Stimulated activated CD4-positive, alpha-beta T cell treated with anti-CD3 and anti-CD28 coated beads, Interleukin-2, amount 100 ng/mL, for 24 hours (primary cell): ENCODE measurements around the gene LGALS14.

Source experiments
- DNase-seq, 2 donors: peaks; one replicate each; pipeline ENCODE4 v3.0.0-alpha.2; 2020

The LGALS14 gene

DNA sequence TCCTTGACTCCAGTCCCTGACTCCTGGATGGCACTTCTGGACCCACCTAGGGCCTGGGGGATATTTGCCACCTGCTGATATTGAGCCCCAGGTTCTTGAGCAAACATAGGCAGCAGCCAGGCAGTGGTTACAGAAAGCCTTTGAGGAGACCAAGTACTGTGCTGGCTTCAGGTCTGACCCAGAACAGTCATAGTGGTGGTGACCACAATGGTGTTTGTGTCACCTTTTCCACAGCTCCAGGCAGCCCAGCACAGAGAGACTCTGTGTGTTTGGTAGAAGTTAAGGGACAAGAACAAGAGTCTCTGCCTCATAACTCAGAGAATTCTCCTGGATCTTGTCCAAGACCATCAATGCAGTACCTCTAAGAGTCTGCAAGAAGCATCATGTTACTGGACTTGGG is 48.1 kb downstream of the LGALS14 start:
- no peak for DNase-seq

DNA sequence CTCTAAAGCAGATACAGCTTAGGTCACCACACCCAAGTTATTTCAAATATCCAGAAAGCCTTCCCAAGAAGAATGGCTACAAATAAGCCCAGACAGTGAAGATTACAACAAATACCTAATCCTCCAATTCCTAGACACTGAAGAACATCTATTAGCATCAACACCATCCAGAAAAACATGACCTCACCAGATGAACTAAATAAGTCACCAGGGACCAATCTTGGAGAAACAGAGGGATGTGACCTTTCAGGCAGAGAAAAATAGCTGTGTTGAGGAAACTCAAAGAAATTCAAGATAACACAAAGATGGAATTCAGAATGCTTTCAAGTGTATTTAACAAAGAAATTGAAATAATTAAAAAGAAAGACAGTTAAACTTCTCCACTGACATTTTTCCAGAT is 48.5 kb downstream of the LGALS14 start:
- DNase-seq, result no peak

DNA sequence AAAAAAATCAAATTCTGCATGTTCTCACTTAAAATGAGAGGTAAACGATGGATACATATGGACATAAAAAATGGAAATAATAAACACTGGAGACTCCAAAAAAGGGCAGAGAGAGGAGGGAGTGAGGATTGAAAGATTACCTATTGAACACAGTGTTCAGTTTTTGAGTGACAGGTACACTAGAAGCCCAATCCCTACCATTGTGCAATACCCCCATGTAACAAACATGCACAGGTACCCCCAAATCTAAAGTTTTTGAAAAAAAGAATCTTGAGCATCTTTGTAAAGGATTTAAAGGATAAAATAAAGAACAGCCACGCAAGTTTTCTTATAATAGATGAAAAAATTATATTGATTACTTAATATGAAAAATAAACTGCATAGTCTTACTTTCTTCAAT is 50.3 kb downstream of the LGALS14 start:
- DNase-seq, result no peak

DNA sequence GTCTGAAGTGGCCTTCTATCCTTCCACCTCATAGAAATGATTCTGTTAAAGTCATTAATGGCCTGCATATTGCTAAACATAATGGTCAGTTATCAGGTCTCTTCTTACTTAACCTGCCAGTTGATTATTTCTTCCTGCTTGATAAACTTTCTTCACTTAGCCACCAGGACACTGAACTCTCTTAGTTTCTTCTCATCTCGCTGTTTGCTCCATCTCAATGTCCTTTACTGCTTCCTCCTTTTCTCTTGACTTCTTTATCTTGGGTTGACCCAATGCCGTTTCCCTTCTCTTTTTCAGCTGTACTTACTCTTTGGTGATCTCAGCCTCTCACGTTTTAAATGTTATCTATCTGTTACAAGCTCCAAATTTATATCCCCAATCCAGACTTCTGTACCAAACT is 50.7 kb downstream of the LGALS14 start:
- DNase-seq, result no peak
